ENCODE measurements around the gene TRAPPC14. TPM values are rescaled to one million over a fixed set of nuclear protein-coding genes. Genes with fewer than 3 reads are reported as not detected.

Gene TRAPPC14
- total and polyA plus RNA-seq, 8 donors, result 5.1 to 34.6 (median 10.4) TPM

- Histone ChIP-seq H3K4me3 (no peak overlapping the region), H3K27ac (no peak overlapping the region), H3K36me3 (peaks cover 0 to 16% (median 0%) of the 10 kb centered on the region in 3 donors), H3K4me1 (peaks cover 0 to 7% (median 0%) of the 10 kb centered on the region in 3 donors), H3K9me3 (no peaks in the 10 kb centered on the region), H3K27me3 (no peaks in the 10 kb centered on the region)
- TF ChIP-seq CTCF (IDR thresholded peaks at IDR 0.05), result no peak
- 77 to 81% methylated on average over 17 of the region's 17 CpGs for WGBS, 2 donors
- no peak for FAIRE-seq
- DNase-seq, result no peak
- intact Hi-C loops (cut with DNase I), result no loop called here
- no peak for ATAC-seq
These were observed 51.9 kb downstream of the TRAPPC14 start for GRCh38 chr7:100106633-100107032.

- no peak for FAIRE-seq
These were observed 53.0 kb downstream of the TRAPPC14 start for GRCh38 chr7:100105534-100105933.

More at GRCh38 chr7:100105534-100105933, 53.0 kb downstream of the TRAPPC14 start:
- TF ChIP-seq CTCF (IDR thresholded peaks at IDR 0.05), result no peak
- intact Hi-C loops (cut with DNase I), result no loop called here
- Histone ChIP-seq H3K4me3 (no peak overlapping the region), H3K9me3 (no peaks in the 10 kb centered on the region), H3K27me3 (no peaks in the 10 kb centered on the region), H3K36me3 (peaks cover 0 to 12% (median 0%) of the 10 kb centered on the region in 3 donors), H3K4me1 (peaks cover 0 to 7% (median 0%) of the 10 kb centered on the region in 3 donors), H3K27ac (no peak overlapping the region)
- WGBS, 2 donors, result 93 to 95% methylated on average over 4 of the region's 4 CpGs
- no peak for DNase-seq
- no peak for ATAC-seq

Small RNAs within 50 kb of the gene (microRNA-seq; reads per million reads assigned to microRNA genes)
- gene MIR4658, result 0 to 0.88 reads per million in 2 donors

Other genes starting within 250 kb of the TRAPPC14 start
- 10 to 100 TPM; 13.8 to 18.6 (median 16.4) TPM for gene TRIM4, start 239.2 kb downstream of the TRAPPC14 start, total RNA-seq
- gene TRIM4, start 239.2 kb downstream of the TRAPPC14 start, polyA plus RNA-seq, result 10 to 100 TPM in 1 of 2 donors, 1 to 10 TPM in 1; 9.4 to 13.4 TPM
- gene GJC3, start 229.1 kb downstream of the TRAPPC14 start, total RNA-seq, result 1 to 10 TPM in 4 of 6 donors, under 1 TPM in 2; 0.37 to 8.7 (median 4.7) TPM
- 1 to 10 TPM; 4.2 to 4.6 TPM for gene GJC3, start 229.1 kb downstream of the TRAPPC14 start, polyA plus RNA-seq
- 100 to 1,000 TPM; 174 to 262 (median 214) TPM for gene AZGP1, start 182.7 kb downstream of the TRAPPC14 start, total RNA-seq
- gene AZGP1, start 182.7 kb downstream of the TRAPPC14 start, polyA plus RNA-seq, result 100 to 1,000 TPM; 362 to 686 TPM
- gene ZKSCAN1, start 143.1 kb downstream of the TRAPPC14 start, total RNA-seq, result 10 to 100 TPM; 52.6 to 86.0 (median 68.2) TPM
- 10 to 100 TPM; 24.2 to 28.9 TPM for gene ZKSCAN1, start 143.1 kb downstream of the TRAPPC14 start, polyA plus RNA-seq
- gene ZSCAN21, start 108.9 kb downstream of the TRAPPC14 start, total RNA-seq, result 1 to 10 TPM; 3.8 to 9.6 (median 6.2) TPM
- 10 to 100 TPM in 1 of 2 donors, 1 to 10 TPM in 1; 8.3 to 11.8 TPM for gene ZSCAN21, start 108.9 kb downstream of the TRAPPC14 start, polyA plus RNA-seq
- gene ZNF3, start 77.0 kb downstream of the TRAPPC14 start, total RNA-seq, result 10 to 100 TPM in 5 of 6 donors, 1 to 10 TPM in 1; 9.6 to 21.2 (median 13.2) TPM
- gene ZNF3, start 77.0 kb downstream of the TRAPPC14 start, polyA plus RNA-seq, result 10 to 100 TPM; 15.8 to 21.1 TPM
- 10 to 100 TPM; 34.6 to 44.0 (median 38.3) TPM for gene COPS6, start 69.8 kb downstream of the TRAPPC14 start, total RNA-seq
- 10 to 100 TPM; 46.0 to 82.0 TPM for gene COPS6, start 69.8 kb downstream of the TRAPPC14 start, polyA plus RNA-seq
- gene MCM7, start 57.3 kb downstream of the TRAPPC14 start, total RNA-seq, result 10 to 100 TPM; 21.7 to 38.4 (median 24.1) TPM
- gene MCM7, start 57.3 kb downstream of the TRAPPC14 start, polyA plus RNA-seq, result 10 to 100 TPM; 63.1 to 77.0 TPM
- 10 to 100 TPM in 5 of 6 donors, 1 to 10 TPM in 1; 8.6 to 14.6 (median 10.9) TPM for gene AP4M1, start 57.1 kb downstream of the TRAPPC14 start, total RNA-seq
- 10 to 100 TPM; 23.5 to 25.4 TPM for gene AP4M1, start 57.1 kb downstream of the TRAPPC14 start, polyA plus RNA-seq
- gene TAF6, start 39.4 kb downstream of the TRAPPC14 start, total RNA-seq, result 10 to 100 TPM; 11.7 to 27.2 (median 13.9) TPM
- 10 to 100 TPM; 31.3 to 39.6 TPM for gene TAF6, start 39.4 kb downstream of the TRAPPC14 start, polyA plus RNA-seq
- gene CNPY4, start 39.1 kb downstream of the TRAPPC14 start, total RNA-seq, result 1 to 10 TPM; 1.8 to 6.5 (median 2.8) TPM
- gene CNPY4, start 39.1 kb downstream of the TRAPPC14 start, polyA plus RNA-seq, result 10 to 100 TPM in 1 of 2 donors, 1 to 10 TPM in 1; 4.7 to 10.8 TPM
- gene MBLAC1, start 31.8 kb downstream of the TRAPPC14 start, total RNA-seq, result 1 to 10 TPM; 1.1 to 2.1 (median 1.7) TPM
- 1 to 10 TPM; 2.1 to 3.7 TPM for gene MBLAC1, start 31.8 kb downstream of the TRAPPC14 start, polyA plus RNA-seq
- 10 to 100 TPM; 43.8 to 57.3 (median 51.8) TPM for gene LAMTOR4, start 9.8 kb downstream of the TRAPPC14 start, total RNA-seq
- 100 to 1,000 TPM; 147 to 209 TPM for gene LAMTOR4, start 9.8 kb downstream of the TRAPPC14 start, polyA plus RNA-seq
- gene GAL3ST4, start 9.9 kb upstream of the TRAPPC14 start, total RNA-seq, result 1 to 10 TPM in 2 of 6 donors, under 1 TPM in 4; 0.28 to 8.9 (median 0.69) TPM
- gene GAL3ST4, start 9.9 kb upstream of the TRAPPC14 start, polyA plus RNA-seq, result under 1 TPM; 0.45 to 0.65 TPM
- 1 to 10 TPM in 1 of 6 donors, under 1 TPM in 5; 0.12 to 2.5 (median 0.51) TPM for gene GPC2, start 18.7 kb upstream of the TRAPPC14 start, total RNA-seq
- under 1 TPM; 0.59 to 0.68 TPM for gene GPC2, start 18.7 kb upstream of the TRAPPC14 start, polyA plus RNA-seq
- 1 to 10 TPM in 2 of 6 donors, under 1 TPM in 4; 0.19 to 1.2 (median 0.94) TPM for gene STAG3, start 19.2 kb upstream of the TRAPPC14 start, total RNA-seq
- gene STAG3, start 19.2 kb upstream of the TRAPPC14 start, polyA plus RNA-seq, result under 1 TPM; 0.99 TPM
- under 1 TPM in 2 of 6 donors, not detected in 4; 0.22 to 0.34 TPM for gene PVRIG, start 61.2 kb upstream of the TRAPPC14 start, total RNA-seq
- gene PVRIG, start 61.2 kb upstream of the TRAPPC14 start, polyA plus RNA-seq, result under 1 TPM in 1 of 2 donors, not detected in 1; 0.09 TPM
- not detected for gene SPDYE3, start 149.0 kb upstream of the TRAPPC14 start, total RNA-seq
- under 1 TPM; 0.08 to 0.09 TPM for gene SPDYE3, start 149.0 kb upstream of the TRAPPC14 start, polyA plus RNA-seq
- gene PILRB, start 199.4 kb upstream of the TRAPPC14 start, total RNA-seq, result 10 to 100 TPM; 14.7 to 33.6 (median 20.1) TPM
- 100 to 1,000 TPM; 202 to 218 TPM for gene PILRB, start 199.4 kb upstream of the TRAPPC14 start, polyA plus RNA-seq
- gene PILRA, start 214.8 kb upstream of the TRAPPC14 start, total RNA-seq, result 1 to 10 TPM in 5 of 6 donors, under 1 TPM in 1; 0.88 to 7.6 (median 2.8) TPM
- 1 to 10 TPM; 3.8 to 4.8 TPM for gene PILRA, start 214.8 kb upstream of the TRAPPC14 start, polyA plus RNA-seq